HG02981 (cell line): ENCODE measurements around the gene AMIGO1.

Experiments
- ATAC-seq: cut with Tn5 transposase; IDR thresholded peaks from one replicate; pipeline ENCODE4 v1.9.1; 2021; ENCODE audit warnings: mild to moderate bottlenecking, moderate library complexity; ENCODE audit not compliant: unreplicated experiment

The AMIGO1 gene, protein sequence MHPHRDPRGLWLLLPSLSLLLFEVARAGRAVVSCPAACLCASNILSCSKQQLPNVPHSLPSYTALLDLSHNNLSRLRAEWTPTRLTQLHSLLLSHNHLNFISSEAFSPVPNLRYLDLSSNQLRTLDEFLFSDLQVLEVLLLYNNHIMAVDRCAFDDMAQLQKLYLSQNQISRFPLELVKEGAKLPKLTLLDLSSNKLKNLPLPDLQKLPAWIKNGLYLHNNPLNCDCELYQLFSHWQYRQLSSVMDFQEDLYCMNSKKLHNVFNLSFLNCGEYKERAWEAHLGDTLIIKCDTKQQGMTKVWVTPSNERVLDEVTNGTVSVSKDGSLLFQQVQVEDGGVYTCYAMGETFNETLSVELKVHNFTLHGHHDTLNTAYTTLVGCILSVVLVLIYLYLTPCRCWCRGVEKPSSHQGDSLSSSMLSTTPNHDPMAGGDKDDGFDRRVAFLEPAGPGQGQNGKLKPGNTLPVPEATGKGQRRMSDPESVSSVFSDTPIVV

DNA sequence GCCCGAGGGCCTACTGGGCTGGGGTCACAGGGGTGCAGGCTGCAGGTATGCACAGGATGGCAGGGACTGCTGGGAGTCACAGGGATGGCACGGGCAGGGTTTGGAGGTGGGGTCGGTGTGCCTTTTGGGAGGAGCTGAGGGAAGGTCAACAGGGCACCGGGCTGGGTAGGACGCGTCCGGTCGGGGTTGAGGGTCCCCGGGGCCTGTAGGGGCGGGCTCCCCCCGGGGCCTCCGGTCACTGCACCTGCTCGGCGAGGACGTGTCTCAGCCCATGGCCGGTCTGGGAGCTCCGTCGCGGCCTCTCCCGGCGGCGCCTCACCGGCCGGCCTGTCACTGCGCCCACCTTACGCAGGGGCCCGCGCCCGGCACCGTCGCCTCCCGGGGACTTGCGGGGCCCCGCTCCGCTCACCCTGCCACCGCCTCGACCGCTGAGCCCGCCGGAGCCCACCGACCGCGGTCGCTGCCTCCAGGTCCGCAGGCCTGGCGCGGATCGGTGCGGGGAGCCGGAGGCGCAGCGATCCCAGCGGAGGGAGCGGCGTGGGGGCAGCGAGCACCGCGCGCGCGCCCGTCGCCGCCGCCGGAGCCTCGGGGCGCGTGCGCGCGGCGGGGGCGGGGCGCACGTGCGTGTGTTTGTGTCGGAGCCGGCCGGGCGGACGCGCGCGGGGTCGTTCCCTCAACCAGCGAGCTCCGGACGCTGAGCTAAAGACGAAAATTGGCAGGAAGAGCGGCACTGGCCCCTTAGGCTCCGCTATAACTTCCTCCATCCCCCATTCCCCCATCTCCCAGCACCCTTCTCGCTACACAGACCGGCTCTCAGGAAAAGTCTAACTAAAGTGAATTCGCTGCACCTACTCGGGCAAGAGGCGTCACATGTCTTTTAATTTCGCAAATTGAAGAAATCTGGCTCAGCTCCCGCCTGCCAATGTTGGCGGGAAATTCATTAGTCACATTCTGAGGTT is at the start of gene AMIGO1:
Gene AMIGO1, minus strand, starts transcription at position 552 of the 959 bp plus-strand sequence. CDS start 815 bp downstream, outside the sequence.
- ATAC-seq: no peak

DNA sequence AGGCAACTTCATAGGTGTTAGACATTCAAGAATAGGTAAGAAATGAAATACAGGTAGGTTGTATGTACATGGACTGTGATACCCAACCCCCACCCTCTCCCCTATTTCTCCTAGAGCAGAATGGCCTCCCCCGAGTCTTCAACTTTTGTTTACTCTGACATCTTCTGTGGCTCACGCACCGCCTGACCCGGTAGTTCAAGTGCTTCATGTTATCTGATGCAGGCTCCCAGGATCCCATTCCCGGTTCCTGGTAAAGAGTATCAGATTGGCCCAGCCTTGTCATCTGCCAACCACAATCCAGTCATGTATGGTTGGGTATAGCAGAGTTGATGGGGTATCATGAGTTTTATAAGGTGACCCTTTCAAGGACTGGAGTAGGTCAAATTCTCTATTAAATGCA is 48.0 kb upstream of the AMIGO1 start:
- ATAC-seq: no peak

DNA sequence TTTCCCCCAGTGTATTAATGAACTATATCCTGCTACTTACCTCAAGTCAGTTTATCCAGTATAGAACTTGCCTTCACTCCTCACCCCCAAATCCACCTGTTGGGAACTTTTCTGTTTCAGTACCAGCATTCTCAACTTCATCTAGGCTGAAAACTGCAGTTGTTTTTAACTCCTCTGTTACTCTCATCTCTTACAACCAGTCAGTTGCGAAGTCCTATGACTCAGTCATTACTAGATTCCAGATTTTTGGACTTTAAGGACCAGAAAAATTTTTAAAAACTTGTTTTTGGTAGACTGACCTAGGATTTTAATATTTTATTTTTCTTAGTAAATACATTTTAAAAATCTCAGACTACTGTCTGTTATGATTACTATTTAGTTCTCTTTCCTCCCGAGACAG is 47.0 kb upstream of the AMIGO1 start:
- ATAC-seq: no peak

DNA sequence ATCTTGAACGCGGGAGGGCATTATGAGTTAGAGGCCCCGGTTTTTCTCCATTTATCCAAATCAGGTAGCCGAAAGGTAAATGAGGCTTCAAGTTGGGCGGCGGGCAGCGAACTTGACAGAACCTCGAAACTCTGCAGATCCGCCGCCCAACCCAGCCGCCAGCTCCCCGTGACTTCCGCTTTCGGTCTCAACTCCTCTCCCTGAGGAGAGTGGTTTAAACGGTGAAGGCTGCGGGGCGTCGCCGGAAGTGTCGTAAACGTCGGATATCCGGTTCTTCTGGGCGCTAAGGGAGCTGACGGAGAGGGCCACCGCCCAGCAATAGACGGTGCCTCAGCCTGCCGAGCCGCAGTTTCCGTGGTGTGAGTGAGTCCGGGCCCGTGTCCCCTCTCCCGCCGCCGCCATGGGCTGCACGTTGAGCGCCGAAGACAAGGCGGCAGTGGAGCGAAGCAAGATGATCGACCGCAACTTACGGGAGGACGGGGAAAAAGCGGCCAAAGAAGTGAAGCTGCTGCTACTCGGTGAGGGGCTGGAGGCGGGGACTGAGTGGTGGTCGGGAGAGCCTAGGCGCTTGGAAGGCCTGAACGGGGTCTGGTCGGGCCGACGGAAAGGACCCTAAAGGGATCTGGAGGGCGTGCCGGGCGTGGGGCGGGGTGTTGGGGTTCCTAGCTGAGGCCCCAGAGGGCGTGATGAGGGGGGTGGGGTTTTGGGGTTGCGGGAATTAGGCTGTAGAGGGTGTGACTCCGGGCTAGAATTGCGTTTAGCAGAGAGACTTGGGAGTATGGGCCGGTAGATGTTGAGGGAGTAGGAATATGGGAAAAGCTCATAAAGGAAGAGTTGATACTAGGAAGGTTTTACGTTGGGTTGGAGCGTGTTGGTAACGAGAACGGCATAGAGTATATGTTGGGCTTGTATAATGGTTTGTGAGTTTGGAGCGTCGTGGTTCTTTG is 39.1 kb upstream of the AMIGO1 start, which contains the start of gene GNAI3:
Gene GNAI3, plus strand, starts transcription at position 295 of the 947 bp plus-strand sequence. Its CDS starts 106 bp downstream, at position 401.
- ATAC-seq: peak; percentile 91

DNA sequence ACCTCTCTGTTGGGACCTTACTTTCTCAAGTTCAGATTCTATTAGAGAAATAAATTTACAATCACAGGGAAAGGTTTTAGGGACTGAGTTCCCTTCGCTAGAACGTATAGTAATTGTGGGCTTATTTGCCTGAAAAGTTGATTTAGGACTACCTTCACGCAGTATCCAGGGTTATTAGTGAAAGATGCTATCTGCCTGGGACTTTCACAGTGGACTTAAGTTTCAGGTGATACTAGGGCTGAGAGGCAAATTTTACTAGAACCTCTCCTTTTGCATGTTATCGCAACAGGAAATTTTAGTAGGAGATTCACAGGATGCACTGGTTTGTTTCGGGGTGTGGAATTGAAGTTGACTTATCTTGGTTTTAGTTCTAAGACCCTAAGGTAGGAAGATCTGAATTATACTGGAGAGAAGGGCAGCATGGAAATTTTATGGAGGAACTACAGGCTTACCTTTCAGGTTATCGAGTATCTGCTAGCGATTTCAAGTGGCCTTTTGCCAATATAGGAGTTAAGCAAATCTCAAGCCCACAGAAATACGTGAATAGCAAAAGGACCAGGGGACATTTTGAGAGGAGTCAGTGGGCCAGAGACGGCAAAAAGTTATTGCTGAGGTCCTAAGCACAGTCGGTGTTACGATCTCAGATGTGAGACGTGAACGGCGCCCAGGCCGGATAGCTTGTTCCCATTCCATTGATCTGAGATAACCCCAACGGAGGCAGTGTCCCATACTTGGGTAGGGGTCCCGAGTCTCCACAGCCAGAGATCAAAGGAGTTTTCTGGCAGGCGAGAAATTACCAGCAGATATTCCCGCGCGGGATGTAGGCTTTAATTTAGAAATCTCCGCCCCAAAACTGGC is 38.2 kb upstream of the AMIGO1 start:
- ATAC-seq: peak; percentile 7

DNA sequence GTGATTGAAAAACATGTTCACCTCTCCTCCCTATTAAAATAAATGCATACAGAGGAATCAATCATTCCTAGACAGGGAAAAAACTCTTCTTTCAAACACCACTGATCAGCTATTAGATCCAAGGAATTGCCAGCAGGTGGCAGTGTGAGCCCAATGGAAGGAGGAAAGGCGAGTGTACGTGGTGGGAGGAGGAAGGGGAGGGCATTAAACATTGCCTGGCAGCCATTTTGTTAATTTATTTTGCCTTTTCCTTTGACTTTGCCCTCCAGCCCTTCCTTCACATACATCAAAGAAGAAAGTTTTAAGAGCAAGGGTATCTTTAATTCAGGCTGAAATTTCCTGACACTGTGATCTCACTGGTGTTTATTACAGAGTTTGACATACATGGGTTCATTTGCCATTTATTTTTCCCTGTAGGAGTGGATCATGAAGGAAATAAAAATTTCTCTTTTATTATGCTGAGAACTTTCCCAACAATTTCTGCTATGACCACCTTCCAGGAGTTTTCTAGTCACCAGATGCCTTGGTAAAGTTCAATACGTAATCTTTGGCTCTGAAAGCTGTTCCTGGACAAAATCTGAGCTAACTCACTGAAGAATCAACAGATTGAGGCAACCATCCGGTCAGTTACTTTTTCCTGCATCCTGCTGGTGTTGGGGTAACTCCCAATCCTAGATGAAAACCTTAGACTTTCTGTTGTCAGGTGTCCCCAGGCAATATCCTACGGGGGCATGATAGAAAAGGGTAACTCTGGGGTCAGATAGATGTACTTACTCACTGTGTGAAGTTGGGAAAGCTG is 37.0 kb upstream of the AMIGO1 start:
- ATAC-seq: no peak

DNA sequence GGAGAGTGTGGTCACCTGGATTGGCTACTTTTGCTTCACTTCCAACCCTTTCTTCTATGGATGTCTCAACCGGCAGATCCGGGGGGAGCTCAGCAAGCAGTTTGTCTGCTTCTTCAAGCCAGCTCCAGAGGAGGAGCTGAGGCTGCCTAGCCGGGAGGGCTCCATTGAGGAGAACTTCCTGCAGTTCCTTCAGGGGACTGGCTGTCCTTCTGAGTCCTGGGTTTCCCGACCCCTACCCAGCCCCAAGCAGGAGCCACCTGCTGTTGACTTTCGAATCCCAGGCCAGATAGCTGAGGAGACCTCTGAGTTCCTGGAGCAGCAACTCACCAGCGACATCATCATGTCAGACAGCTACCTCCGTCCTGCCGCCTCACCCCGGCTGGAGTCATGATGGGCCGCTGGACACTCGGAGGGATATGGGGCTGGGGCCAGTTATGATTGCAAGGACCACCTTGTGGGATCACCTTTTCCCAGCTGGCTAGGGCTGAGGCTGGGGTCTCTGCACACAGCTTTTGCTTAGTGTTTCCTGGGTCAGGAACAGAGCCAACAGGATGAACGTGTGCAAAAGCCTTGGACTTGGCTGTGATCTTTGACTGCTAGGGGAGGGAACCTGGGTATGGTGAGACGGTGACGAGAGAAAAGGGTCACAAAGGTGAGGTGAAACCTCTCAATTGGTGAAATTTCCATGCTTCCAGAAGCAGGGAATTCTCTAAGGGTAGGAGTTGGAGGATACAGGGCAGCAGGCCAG is 34.6 kb upstream of the AMIGO1 start:
- ATAC-seq: no peak

DNA sequence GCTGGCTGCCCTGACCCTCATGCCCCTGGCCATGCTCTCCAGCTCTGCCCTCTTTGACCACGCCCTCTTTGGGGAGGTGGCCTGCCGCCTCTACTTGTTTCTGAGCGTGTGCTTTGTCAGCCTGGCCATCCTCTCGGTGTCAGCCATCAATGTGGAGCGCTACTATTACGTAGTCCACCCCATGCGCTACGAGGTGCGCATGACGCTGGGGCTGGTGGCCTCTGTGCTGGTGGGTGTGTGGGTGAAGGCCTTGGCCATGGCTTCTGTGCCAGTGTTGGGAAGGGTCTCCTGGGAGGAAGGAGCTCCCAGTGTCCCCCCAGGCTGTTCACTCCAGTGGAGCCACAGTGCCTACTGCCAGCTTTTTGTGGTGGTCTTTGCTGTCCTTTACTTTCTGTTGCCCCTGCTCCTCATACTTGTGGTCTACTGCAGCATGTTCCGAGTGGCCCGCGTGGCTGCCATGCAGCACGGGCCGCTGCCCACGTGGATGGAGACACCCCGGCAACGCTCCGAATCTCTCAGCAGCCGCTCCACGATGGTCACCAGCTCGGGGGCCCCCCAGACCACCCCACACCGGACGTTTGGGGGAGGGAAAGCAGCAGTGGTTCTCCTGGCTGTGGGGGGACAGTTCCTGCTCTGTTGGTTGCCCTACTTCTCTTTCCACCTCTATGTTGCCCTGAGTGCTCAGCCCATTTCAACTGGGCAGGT is 33.9 kb upstream of the AMIGO1 start:
- ATAC-seq: no peak

DNA sequence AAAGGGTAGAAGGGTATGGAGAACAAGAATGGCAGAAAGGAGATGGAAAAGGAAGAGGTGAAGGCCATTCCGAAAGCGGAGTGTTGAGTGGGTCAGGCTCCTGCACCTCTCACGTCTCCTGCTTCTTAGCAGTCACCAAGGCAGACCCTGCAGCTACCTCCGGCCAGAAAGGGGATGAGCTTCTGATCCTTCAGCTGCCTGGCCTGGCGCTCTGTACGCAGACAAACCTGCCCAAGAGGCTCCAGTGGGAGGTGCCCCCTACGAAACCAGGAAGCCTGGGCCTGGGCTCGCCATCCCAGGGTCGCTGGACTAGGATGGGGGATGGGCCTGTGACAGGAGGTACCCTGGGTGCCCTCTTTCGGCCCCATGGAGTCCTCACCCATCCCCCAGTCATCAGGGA is 33.1 kb upstream of the AMIGO1 start:
- ATAC-seq: no peak

DNA sequence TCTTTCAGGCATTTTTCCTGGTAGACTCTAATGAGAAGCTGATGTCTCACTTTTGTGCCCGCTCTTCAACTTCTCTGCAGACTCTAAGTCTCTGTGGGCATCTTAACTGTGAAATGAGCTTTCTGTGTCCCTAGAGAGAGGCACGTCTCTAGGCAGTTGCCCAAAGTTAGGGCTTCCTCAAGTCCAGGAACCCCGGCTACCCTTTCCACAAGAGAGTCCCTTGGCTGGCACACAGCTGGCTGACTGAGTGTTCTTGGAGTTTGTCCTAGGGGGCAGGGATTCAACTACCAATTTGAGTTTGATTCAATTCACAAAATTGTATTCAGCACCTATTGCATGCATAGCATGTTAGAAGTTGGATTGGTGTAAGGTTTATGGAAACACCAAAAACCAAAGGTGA is 31.6 kb upstream of the AMIGO1 start:
- ATAC-seq: no peak

DNA sequence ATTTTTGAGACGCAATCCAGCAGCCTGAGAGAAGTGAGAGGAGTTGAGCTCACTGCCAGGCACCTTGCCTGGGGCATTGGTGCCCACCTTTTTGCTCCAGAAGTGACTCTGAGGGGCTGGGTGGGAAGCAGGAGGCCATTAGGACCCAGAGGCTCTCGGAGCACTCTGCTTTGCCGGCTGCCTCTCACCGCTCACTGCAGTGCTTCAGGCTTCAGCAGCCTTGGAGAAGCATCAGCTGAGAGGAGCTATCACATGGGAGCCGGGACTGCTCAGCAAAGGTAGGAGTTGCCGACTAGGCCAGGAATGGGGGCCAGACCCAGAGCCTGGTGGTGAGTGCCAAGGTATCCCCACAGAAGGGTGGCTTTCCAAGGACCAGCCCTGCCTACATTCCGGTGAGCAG is 30.1 kb upstream of the AMIGO1 start, which contains the start of gene GPR61:
Gene GPR61, plus strand, starts transcription at position 197 of the 400 bp plus-strand sequence. CDS start 3,151 bp downstream, outside the sequence.
- ATAC-seq: no peak

DNA sequence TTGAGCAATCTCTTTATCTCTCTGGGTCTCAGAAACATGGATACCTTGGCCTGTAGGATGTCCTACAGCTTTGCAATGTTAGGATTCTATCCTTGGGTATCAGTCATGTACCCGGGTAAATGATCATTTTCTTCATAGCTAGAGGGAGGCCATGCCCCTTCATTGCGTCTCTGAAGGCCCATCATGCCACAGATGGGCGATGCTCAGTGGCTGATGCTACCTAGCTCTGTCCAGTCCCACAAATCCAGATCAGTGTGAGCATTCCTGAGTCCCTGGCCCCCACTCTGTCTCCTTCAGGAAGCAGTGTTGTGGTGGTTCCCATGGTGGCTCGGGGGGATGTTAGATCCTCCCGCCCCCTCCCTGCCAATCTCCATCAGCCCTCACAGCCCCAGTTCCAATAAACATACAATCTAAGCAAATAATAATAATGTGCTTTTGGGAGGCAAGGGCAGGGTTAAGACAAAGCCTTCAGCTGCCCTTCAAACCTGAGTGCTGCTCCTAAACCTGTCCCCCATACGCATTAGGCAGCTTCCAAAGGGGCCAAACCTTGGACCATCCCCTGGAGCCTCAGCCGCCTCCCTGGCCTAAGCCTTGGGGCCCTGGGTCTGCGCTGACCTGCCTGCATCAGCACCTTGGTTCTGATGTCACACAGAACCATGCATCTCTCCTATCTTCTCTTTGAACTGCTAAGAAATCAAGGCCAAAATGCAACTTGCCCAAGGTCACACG is 29.5 kb upstream of the AMIGO1 start:
- no peak for ATAC-seq

DNA sequence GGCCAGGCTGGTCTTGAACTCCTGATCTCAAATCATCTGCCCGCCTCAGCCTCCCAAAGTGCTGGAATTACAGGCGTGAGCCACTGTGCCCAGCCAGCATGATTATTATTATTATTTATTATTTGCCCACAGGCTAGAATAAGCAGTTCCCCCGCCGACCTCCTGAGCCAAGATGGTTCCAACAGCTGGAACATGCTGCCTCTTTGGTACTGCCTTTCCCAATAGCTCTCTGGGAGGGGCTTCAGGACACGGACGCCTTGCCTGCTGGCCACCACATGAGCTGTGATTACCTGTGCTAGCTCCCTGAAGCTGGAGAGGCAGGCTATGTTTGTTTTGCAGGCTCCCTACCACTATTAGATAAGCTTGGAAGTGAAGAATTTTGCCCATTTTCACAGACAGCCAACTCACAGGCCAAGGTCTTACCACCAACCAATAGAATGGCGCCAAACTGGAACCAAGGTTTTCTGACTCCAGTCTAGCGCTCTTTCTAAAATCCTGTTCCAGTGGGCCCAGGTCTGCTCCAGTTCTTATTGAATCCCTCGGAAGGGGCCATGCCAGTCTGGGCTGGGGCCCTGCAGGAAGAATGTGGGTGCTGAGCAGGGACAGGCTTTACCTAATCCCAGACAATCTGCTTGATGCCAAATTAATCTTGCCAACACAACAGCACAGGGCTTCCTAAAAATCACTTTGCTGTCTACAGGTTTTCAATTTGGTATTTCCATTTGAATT is 28.1 kb upstream of the AMIGO1 start:
- ATAC-seq: no peak

DNA sequence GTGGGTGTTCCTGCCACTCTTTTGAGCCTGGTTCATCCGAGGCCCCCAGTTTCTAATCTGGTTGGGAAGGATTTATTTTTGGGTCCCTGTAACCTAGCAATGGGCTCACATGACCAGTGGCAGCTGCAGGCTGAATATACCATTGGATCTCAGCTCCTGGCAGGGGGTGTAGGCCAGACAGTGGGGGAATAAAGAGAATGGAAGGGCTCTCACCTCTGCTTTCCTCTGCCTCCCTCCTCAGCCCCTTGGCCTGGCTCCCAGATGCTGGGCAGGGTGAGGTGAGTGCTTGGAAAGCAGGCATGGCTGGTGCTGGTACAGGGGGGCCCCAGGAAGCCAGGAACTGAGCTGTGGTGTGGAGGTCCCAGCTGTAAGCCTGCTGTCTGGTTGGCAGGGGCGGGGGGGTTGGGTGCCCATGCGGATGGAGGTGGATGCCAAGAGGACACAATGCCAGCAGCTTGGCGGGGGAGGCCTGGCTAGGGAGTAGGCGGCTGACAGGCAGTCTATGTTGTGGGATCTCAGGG is 26.5 kb upstream of the AMIGO1 start:
- no peak for ATAC-seq

DNA sequence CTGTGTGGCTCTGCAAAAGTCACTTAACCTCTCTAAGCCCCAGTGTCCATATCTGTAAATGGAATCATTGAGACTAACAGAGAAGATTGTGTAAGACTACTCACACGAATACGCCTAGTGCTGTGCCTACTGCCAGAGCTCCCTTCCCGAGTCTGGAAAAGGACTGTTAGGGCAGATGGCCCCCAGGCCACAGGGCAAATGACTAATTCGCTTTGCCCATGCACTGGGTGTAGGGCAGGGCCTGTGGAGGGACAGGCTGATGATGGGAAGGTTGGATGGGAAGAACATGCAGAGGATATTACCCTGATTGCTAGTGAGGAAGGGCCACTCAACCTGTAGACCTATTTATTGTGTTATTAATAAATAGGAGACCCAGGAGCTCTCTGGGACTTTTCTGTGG is 26.0 kb upstream of the AMIGO1 start:
- ATAC-seq: no peak
